Epithelial cell of proximal tubule (primary cell): Measurements from ENCODE around the gene ZNF418. TPM values are rescaled to one million over a fixed set of nuclear protein-coding genes. Genes with fewer than 3 reads are reported as not detected.
"Not testable (repeated sequence)": the region's sequence is repeated elsewhere in the genome, so short reads cannot be mapped to it uniquely, and the experiment has no call there.

Source experiments
- DNase-seq: peaks from one replicate; pipeline ENCODE4 v3.0.0-alpha.2; 2011; ENCODE audit warnings: low read depth
- H3K4me3 ChIP-seq: 2 replicates; pipeline ENCODE4 v1.5.1; 2011; ENCODE audit warnings: low read depth, mild to moderate bottlenecking, low read length
- CTCF ChIP-seq: conservative IDR thresholded peaks from 2 replicates; pipeline ENCODE4 v1.5.1; 2012; ENCODE audit warnings: low read depth, mild to moderate bottlenecking, low read length
- total RNA-seq: library from RNA; depleted of rRNA; stranded (reverse); fragments of >200 nt; gene quantifications from 2 replicates; pipeline ENCODE4 v1.2.3, GENCODE V29; 2015

Gene ZNF418
- total RNA-seq, 1 donor from 2014 or later = 1.5 TPM

GRCh38 chr19:57888560-57889231 is 46.5 kb downstream of the ZNF418 start, which contains the start of gene ZNF814:
Gene ZNF814 (minus strand): TSS chr19:57889037. CDS start chr19:57888802, 235 bp downstream.
- peak; percentile 52 for TF ChIP-seq CTCF
- H3K4me3 ChIP-seq = peak within 1 kb of the TSS; percentile 73
- peak; percentile 36 for DNase-seq

GRCh38 chr19:57888107-57888559 is 47.1 kb downstream of the ZNF418 start:
- no peak for DNase-seq
- no peak for TF ChIP-seq CTCF
- H3K4me3 ChIP-seq = peak overlapping the region; percentile 73

- DNase-seq = no peak
- peak; percentile 4 for TF ChIP-seq CTCF
- peak overlapping the region; percentile 73 for H3K4me3 ChIP-seq
Observed at GRCh38 chr19:57887195-57887941, 47.8 kb downstream of the ZNF418 start.

- no peak for TF ChIP-seq CTCF
- no peak overlapping the region for H3K4me3 ChIP-seq
- DNase-seq = no peak
Observed at GRCh38 chr19:57886046-57886445, 49.2 kb downstream of the ZNF418 start.

GRCh38 chr19:57873883-57874799 is 61.1 kb downstream of the ZNF418 start:
- H3K4me3 ChIP-seq, DNase-seq: not testable (repeated sequence)

GRCh38 chr19:57872450-57872849 is 62.8 kb downstream of the ZNF418 start:
- TF ChIP-seq CTCF = no peak
- H3K4me3 ChIP-seq = no peak overlapping the region
- DNase-seq = no peak

Other genes with a start within 250 kb of the ZNF418 start
- gene ZNF154, start 226.2 kb downstream of the ZNF418 start, total RNA-seq = 1.4 and 2.1 TPM in 2 replicates
- 1.3 and 3.0 TPM in 2 replicates for gene ZNF671, start 207.8 kb downstream of the ZNF418 start, total RNA-seq
- gene ZNF776, start 188.6 kb downstream of the ZNF418 start, total RNA-seq = 8.6 and 9.0 TPM in 2 replicates
- 6.7 and 6.9 TPM in 2 replicates for gene ZNF586, start 165.7 kb downstream of the ZNF418 start, total RNA-seq
- gene ZNF552, start 120.5 kb downstream of the ZNF418 start, total RNA-seq = 7.0 and 8.9 TPM in 2 replicates
- 11.3 and 14.7 TPM in 2 replicates for gene ZNF587B, start 105.1 kb downstream of the ZNF418 start, total RNA-seq
- 14.4 and 16.6 TPM in 2 replicates for gene ZNF587, start 85.5 kb downstream of the ZNF418 start, total RNA-seq
- gene ZNF814, start 46.4 kb downstream of the ZNF418 start, total RNA-seq = 9.3 and 16.9 TPM in 2 replicates
- gene ZNF417, start 18.8 kb downstream of the ZNF418 start, total RNA-seq = 4.4 and 6.3 TPM in 2 replicates
- 1.5 and 2.9 TPM in 2 replicates for gene ZNF256, start 12.3 kb upstream of the ZNF418 start, total RNA-seq
- not detected in 2 replicates for gene C19orf18, start 39.1 kb upstream of the ZNF418 start, total RNA-seq
- gene ZNF606, start 67.4 kb upstream of the ZNF418 start, total RNA-seq = 6.2 and 23.6 TPM in 2 replicates
- gene ZSCAN1, start 98.6 kb upstream of the ZNF418 start, total RNA-seq = 0.22 and 0.69 TPM in 2 replicates
- 1.7 and 3.5 TPM in 2 replicates for gene ZNF135, start 123.9 kb upstream of the ZNF418 start, total RNA-seq
- gene ZSCAN18, start 162.8 kb upstream of the ZNF418 start, total RNA-seq = 23.9 and 40.1 TPM in 2 replicates
- gene ZNF329, start 215.4 kb upstream of the ZNF418 start, total RNA-seq = 4.1 and 7.1 TPM in 2 replicates
- gene ZNF274, start 247.7 kb upstream of the ZNF418 start, total RNA-seq = 23.6 and 24.7 TPM in 2 replicates